ENCODE measurements around the gene GRIFIN. TPM values are rescaled to one million over a fixed set of nuclear protein-coding genes. Genes with fewer than 3 reads are reported as not detected.

Gene GRIFIN
- total RNA-seq, 1 donor, result not detected

- no peak overlapping the region for H3K4me3 ChIP-seq (ENCODE audit: low read length)
- H3K4me1 ChIP-seq (ENCODE audit: insufficient read depth, low read length), result peaks cover 52% of the 10 kb centered on the region
These were observed 31.2 kb upstream of the GRIFIN start for GRCh38 chr7:2507208-2507916.

GRCh38 chr7:2505401-2505800 is 29.2 kb upstream of the GRIFIN start:
- H3K27me3 ChIP-seq (ENCODE audit: insufficient read depth, low read length), result no peaks in the 10 kb centered on the region
- peaks cover 32% of the 10 kb centered on the region for H3K4me1 ChIP-seq (ENCODE audit: insufficient read depth, low read length)
- no peak overlapping the region for H3K4me3 ChIP-seq (ENCODE audit: low read length)
- no peaks in the 10 kb centered on the region for H3K9me3 ChIP-seq (ENCODE audit: low read depth, low read length)

More at GRCh38 chr7:2507208-2507916, 31.2 kb upstream of the GRIFIN start:
- no peaks in the 10 kb centered on the region for H3K9me3 ChIP-seq (ENCODE audit: low read depth, low read length)
- H3K27me3 ChIP-seq (ENCODE audit: insufficient read depth, low read length), result no peaks in the 10 kb centered on the region

DNA sequence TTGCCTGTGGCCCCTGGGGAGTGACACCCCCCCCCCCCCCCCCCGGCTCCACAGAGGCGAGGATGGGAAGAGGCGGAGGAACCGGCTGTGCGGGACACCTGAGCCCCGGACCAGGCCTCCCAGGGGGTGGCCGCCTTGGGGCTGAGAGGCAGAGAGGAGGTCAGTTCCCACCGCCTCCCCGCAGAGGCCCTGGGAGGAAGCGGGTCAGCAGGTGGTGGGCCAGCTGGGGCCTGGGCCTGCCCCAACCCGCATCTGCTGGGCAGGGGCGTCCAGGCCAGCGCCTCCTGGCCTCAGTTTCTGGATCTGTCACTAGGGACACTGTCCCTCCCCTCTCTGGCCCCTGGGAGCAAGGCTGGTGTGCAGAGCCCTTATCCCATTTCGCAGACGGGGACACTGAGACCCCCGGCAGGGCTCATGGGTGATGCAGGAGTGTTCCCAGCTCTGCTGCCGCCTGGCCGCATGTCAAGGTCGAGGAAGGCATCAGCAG is 28.7 kb upstream of the GRIFIN start:
- peaks cover 27% of the 10 kb centered on the region for H3K4me1 ChIP-seq (ENCODE audit: insufficient read depth, low read length)
- H3K27me3 ChIP-seq (ENCODE audit: insufficient read depth, low read length), result no peaks in the 10 kb centered on the region
- no peaks in the 10 kb centered on the region for H3K9me3 ChIP-seq (ENCODE audit: low read depth, low read length)
- H3K4me3 ChIP-seq (ENCODE audit: low read length), result no peak overlapping the region

GRCh38 chr7:2504128-2504888 is 28.1 kb upstream of the GRIFIN start:
- no peaks in the 10 kb centered on the region for H3K27me3 ChIP-seq (ENCODE audit: insufficient read depth, low read length)
- peaks cover 21% of the 10 kb centered on the region for H3K4me1 ChIP-seq (ENCODE audit: insufficient read depth, low read length)
- H3K4me3 ChIP-seq (ENCODE audit: low read length), result no peak overlapping the region
- H3K9me3 ChIP-seq (ENCODE audit: low read depth, low read length), result no peaks in the 10 kb centered on the region

- no peaks in the 10 kb centered on the region for H3K27me3 ChIP-seq (ENCODE audit: insufficient read depth, low read length)
- H3K9me3 ChIP-seq (ENCODE audit: low read depth, low read length), result no peaks in the 10 kb centered on the region
- H3K4me1 ChIP-seq (ENCODE audit: insufficient read depth, low read length), result peaks cover 11% of the 10 kb centered on the region
- no peak overlapping the region for H3K4me3 ChIP-seq (ENCODE audit: low read length)
These were observed 27.1 kb upstream of the GRIFIN start for GRCh38 chr7:2503056-2503941.

- Histone ChIP-seq H3K4me3 (ENCODE audit: low read length) (no peak overlapping the region), H3K4me1 (ENCODE audit: insufficient read depth, low read length) (peaks cover 4% of the 10 kb centered on the region), H3K9me3 (ENCODE audit: low read depth, low read length) (no peaks in the 10 kb centered on the region), H3K27me3 (ENCODE audit: insufficient read depth, low read length) (peaks cover under 1% of the 10 kb centered on the region)
These were observed 26.4 kb upstream of the GRIFIN start for GRCh38 chr7:2502647-2502966.

- H3K27me3 ChIP-seq (ENCODE audit: insufficient read depth, low read length), result peaks cover 2% of the 10 kb centered on the region
- no peaks in the 10 kb centered on the region for H3K9me3 ChIP-seq (ENCODE audit: low read depth, low read length)
- no peaks in the 10 kb centered on the region for H3K4me1 ChIP-seq (ENCODE audit: insufficient read depth, low read length)
- no peak overlapping the region for H3K4me3 ChIP-seq (ENCODE audit: low read length)
These were observed 25.9 kb upstream of the GRIFIN start for GRCh38 chr7:2501947-2502646.

GRCh38 chr7:2500701-2501100 is 24.5 kb upstream of the GRIFIN start:
- Histone ChIP-seq H3K9me3 (ENCODE audit: low read depth, low read length) (no peaks in the 10 kb centered on the region), H3K4me1 (ENCODE audit: insufficient read depth, low read length) (no peaks in the 10 kb centered on the region), H3K4me3 (ENCODE audit: low read length) (no peak overlapping the region), H3K27me3 (ENCODE audit: insufficient read depth, low read length) (peaks cover 2% of the 10 kb centered on the region)

DNA sequence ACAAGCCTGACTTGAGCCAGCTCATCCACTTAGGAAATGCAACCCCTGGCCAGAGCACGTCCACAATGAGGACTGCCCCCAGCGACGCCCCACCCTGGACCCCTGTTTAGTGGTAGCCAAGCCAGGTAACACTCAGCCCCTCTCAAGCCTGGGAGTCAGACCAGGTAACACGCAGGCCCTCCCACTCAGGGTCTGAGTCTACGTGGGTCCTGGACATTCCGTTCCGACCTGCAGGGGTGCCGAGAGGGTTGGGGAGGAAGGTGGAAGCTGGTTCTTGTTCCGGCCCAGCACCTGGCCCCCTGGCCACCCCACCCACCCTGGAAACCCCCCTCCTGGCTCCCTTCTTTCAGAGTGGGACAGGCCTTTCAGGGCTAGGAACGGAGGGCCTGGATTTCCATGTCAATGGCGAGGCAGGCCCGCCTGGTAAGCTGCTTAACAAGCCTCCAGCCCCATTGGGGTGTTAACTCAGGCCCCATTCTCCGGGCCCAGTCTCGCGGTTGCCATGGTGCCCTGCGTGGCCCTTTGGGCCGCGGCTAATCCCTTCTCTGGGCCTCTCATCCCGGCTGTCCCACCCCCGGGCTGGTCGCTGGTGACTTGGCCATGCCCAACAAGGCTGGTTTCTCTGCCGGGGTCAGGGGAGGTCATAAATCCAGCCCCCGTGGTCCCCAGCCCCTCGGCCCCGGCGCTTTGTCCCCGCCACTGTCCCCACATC is 23.7 kb upstream of the GRIFIN start:
- peaks cover 2% of the 10 kb centered on the region for H3K27me3 ChIP-seq (ENCODE audit: insufficient read depth, low read length)

GRCh38 chr7:2499181-2499580 is 23.0 kb upstream of the GRIFIN start:
- no peaks in the 10 kb centered on the region for H3K4me1 ChIP-seq (ENCODE audit: insufficient read depth, low read length)
- no peaks in the 10 kb centered on the region for H3K9me3 ChIP-seq (ENCODE audit: low read depth, low read length)
- no peak overlapping the region for H3K4me3 ChIP-seq (ENCODE audit: low read length)
- peaks cover 2% of the 10 kb centered on the region for H3K27me3 ChIP-seq (ENCODE audit: insufficient read depth, low read length)

More for the DNA sequence above, 23.7 kb upstream of the GRIFIN start:
- H3K9me3 ChIP-seq (ENCODE audit: low read depth, low read length), result no peaks in the 10 kb centered on the region
- no peaks in the 10 kb centered on the region for H3K4me1 ChIP-seq (ENCODE audit: insufficient read depth, low read length)
- no peak overlapping the region for H3K4me3 ChIP-seq (ENCODE audit: low read length)

DNA sequence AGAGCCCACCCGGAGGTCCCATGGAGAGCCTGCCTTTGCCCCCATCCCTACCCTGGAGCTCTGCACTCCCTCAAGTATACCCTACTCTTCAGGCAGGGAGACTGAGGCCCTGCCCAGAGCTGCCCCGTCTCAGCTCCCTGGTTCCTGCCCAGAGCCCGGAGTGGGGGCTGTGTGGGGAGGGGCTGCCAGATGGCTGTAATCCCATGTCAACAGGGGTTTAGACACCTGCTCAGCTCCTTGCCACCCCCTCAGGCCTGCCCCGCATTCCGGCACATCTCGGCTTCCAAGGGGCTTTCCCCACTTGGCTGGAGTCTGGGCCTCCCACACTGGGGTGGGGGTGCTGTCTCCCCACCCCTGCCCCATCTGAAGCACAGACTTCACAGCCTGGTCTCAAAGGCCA is 22.5 kb upstream of the GRIFIN start:
- Histone ChIP-seq H3K4me3 (ENCODE audit: low read length) (no peak overlapping the region), H3K4me1 (ENCODE audit: insufficient read depth, low read length) (no peaks in the 10 kb centered on the region), H3K27me3 (ENCODE audit: insufficient read depth, low read length) (peaks cover 2% of the 10 kb centered on the region), H3K9me3 (ENCODE audit: low read depth, low read length) (no peaks in the 10 kb centered on the region)

GRCh38 chr7:2497500-2498336 is 21.5 kb upstream of the GRIFIN start:
- no peaks in the 10 kb centered on the region for H3K4me1 ChIP-seq (ENCODE audit: insufficient read depth, low read length)
- H3K27me3 ChIP-seq (ENCODE audit: insufficient read depth, low read length), result peaks cover 2% of the 10 kb centered on the region
- H3K9me3 ChIP-seq (ENCODE audit: low read depth, low read length), result no peaks in the 10 kb centered on the region
- no peak overlapping the region for H3K4me3 ChIP-seq (ENCODE audit: low read length)

- Histone ChIP-seq H3K4me3 (ENCODE audit: low read length) (no peak overlapping the region), H3K4me1 (ENCODE audit: insufficient read depth, low read length) (no peaks in the 10 kb centered on the region), H3K27me3 (ENCODE audit: insufficient read depth, low read length) (peaks cover 2% of the 10 kb centered on the region), H3K9me3 (ENCODE audit: low read depth, low read length) (no peaks in the 10 kb centered on the region)
These were observed 20.9 kb upstream of the GRIFIN start for GRCh38 chr7:2497065-2497464.
